Keratinocyte (primary cell): ENCODE results near the gene ATPAF1. TPM values are rescaled to one million over a fixed set of nuclear protein-coding genes. Genes with fewer than 3 reads are reported as not detected.

Experiments used
- DNase-seq: peaks from one replicate; pipeline ENCODE4 v3.0.0-alpha.2; 2011; ENCODE audit warnings: low read depth, missing footprints, low spot score
- FAIRE-seq: peaks from 2 replicates; lab custom pipeline; 2011; peaks lifted over from hg19 to GRCh38; lab: Jason Lieb, UNC
- H2AFZ ChIP-seq: 2 replicates; pipeline ENCODE4 v1.6.0; 2012; ENCODE audit warnings: low read length, control low read depth, inconsistent platforms; ENCODE audit not compliant: control insufficient read depth
- H3K27ac ChIP-seq: 2 replicates; pipeline ENCODE4 v1.5.1; 2011; ENCODE audit warnings: low read length; ENCODE audit not compliant: control insufficient read depth, insufficient read depth
- H3K27me3 ChIP-seq: 3 replicates; pipeline ENCODE4 v1.6.0; 2011; ENCODE audit warnings: low read length; ENCODE audit not compliant: control insufficient read depth, insufficient read depth; ENCODE audit errors: extremely low read depth
- H3K36me3 ChIP-seq, 2 experiments: 2 replicates in 1 of 2; 3 replicates in 1 of 2; pipeline ENCODE4 v1.5.1; 2011; ENCODE audit warnings: low read length in 2 of 2, mild to moderate bottlenecking in 1 of 2; ENCODE audit not compliant: control insufficient read depth in 2 of 2, insufficient read depth in 2 of 2; ENCODE audit errors: extremely low read depth in 1 of 2
- H3K4me1 ChIP-seq: 3 replicates; pipeline ENCODE4 v1.5.1; 2011; ENCODE audit warnings: low read length; ENCODE audit not compliant: control insufficient read depth, insufficient read depth; ENCODE audit errors: extremely low read depth
- H3K4me2 ChIP-seq: 3 replicates; pipeline ENCODE4 v1.6.0; 2011; ENCODE audit warnings: low read depth, low read length; ENCODE audit not compliant: control insufficient read depth, insufficient read depth; ENCODE audit errors: extremely low read depth
- H3K4me3 ChIP-seq, 3 experiments: fragments of 200-600 bp in 1 of 3; sonication (generic) in 1 of 3; 2 replicates in 2 of 3; 3 replicates in 1 of 3; pipeline ENCODE4 v1.5.1; 2011 to 2016; ENCODE audit warnings: low read length in 3 of 3, mild to moderate bottlenecking in 3 of 3, control low read depth in 2 of 3, inconsistent platforms in 1 of 3, low read depth in 1 of 3, mixed read lengths in 1 of 3, mixed run types in 1 of 3, moderate library complexity in 1 of 3; ENCODE audit not compliant: control insufficient read depth in 2 of 3, insufficient read depth in 2 of 3; ENCODE audit errors: extremely low read depth in 1 of 3
- H3K79me2 ChIP-seq: 2 replicates; pipeline ENCODE4 v1.6.0; 2012; ENCODE audit warnings: low read length; ENCODE audit not compliant: control insufficient read depth, insufficient read depth
- H3K9ac ChIP-seq: 3 replicates; pipeline ENCODE4 v1.6.0; 2011; ENCODE audit warnings: low read length; ENCODE audit not compliant: control insufficient read depth, insufficient read depth; ENCODE audit errors: extremely low read depth
- H3K9me1 ChIP-seq: 3 replicates; pipeline ENCODE4 v1.6.0; 2011; ENCODE audit warnings: low read length; ENCODE audit not compliant: control insufficient read depth, insufficient read depth; ENCODE audit errors: extremely low read depth
- H3K9me3 ChIP-seq: 2 replicates; pipeline ENCODE4 v1.5.1; 2012; ENCODE audit warnings: low read depth, low read length; ENCODE audit not compliant: control insufficient read depth
- H4K20me1 ChIP-seq: 3 replicates; pipeline ENCODE4 v1.6.0; 2011; ENCODE audit warnings: low read length; ENCODE audit not compliant: control insufficient read depth, insufficient read depth; ENCODE audit errors: extremely low read depth
- EZH2 ChIP-seq: IDR thresholded peaks from one replicate; pipeline ENCODE4 v1.6.1; 2012; ENCODE audit warnings: inconsistent platforms, mild to moderate bottlenecking, low read length, moderate library complexity
- dilution Hi-C: fragments of 300-500 bp; cut with MboI; formaldehyde crosslinking; loops from one replicate; pipeline ENCODE4 v1.7.0; 2020; ENCODE audit warnings: low sequenced_read_pairs; ENCODE audit not compliant: extremely low pct_ligation_motif_present
- polyA plus RNA-seq, 5 experiments: library from polyadenylated mRNA; depleted of rRNA in 3 of 5; stranded (reverse) in 3 of 5; stranded (forward) in 1 of 5; unstranded in 1 of 5; fragments of >200 nt; gene quantifications; 1 replicate in 1 of 5; 2 replicates in 3 of 5; 3 replicates in 1 of 5; pipeline versions ENCODE4 v1.2.1 to v1.2.3, GENCODE V29; 2011 to 2012; ENCODE audit warnings: missing spikeins in 2 of 5, low read depth in 1 of 5, low replicate concordance in 1 of 5
- TF ChIP-seq, protein P1 (sequence below), 3 experiments: IDR thresholded peaks in 1 of 3; conservative IDR thresholded peaks in 1 of 3; optimal IDR thresholded peaks in 1 of 3; 2 replicates in 2 of 3; 3 replicates in 1 of 3; pipeline versions ENCODE3 to v1.5.1; 2011; ENCODE audit warnings: low read length in 3 of 3, mild to moderate bottlenecking in 3 of 3, moderate library complexity in 2 of 3, control low read depth in 1 of 3, inconsistent platforms in 1 of 3; ENCODE audit not compliant: insufficient read depth in 2 of 3; ENCODE audit errors: extremely low read depth in 1 of 3

Gene ATPAF1
- polyA plus RNA-seq, 1 donor (not counting 4 experiments of a cell fraction or from before 2014, with no cell fraction given): 55.6 TPM

- Histone ChIP-seq H3K4me2 (no peak overlapping the region), H3K9me1 (no peaks in the 10 kb centered on the region), H3K79me2 (no peaks in the 10 kb centered on the region), H3K4me1 (no peaks in the 10 kb centered on the region), H3K27me3 (no peaks in the 10 kb centered on the region), H3K36me3 (peaks cover 24 to 27% of the 10 kb centered on the region in 2 experiments), H3K4me3 (no peak overlapping the region), H3K9ac (no peak overlapping the region), H2AFZ (no peak overlapping the region), H3K27ac (no peak overlapping the region), H4K20me1 (peaks cover 3% of the 10 kb centered on the region), H3K9me3 (no peaks in the 10 kb centered on the region)
- TF ChIP-seq, protein P1, sequence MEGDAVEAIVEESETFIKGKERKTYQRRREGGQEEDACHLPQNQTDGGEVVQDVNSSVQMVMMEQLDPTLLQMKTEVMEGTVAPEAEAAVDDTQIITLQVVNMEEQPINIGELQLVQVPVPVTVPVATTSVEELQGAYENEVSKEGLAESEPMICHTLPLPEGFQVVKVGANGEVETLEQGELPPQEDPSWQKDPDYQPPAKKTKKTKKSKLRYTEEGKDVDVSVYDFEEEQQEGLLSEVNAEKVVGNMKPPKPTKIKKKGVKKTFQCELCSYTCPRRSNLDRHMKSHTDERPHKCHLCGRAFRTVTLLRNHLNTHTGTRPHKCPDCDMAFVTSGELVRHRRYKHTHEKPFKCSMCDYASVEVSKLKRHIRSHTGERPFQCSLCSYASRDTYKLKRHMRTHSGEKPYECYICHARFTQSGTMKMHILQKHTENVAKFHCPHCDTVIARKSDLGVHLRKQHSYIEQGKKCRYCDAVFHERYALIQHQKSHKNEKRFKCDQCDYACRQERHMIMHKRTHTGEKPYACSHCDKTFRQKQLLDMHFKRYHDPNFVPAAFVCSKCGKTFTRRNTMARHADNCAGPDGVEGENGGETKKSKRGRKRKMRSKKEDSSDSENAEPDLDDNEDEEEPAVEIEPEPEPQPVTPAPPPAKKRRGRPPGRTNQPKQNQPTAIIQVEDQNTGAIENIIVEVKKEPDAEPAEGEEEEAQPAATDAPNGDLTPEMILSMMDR (optimal IDR thresholded peaks at IDR 0.05 in 1 of 3, IDR thresholded peaks at IDR 0.05 in 1 of 3, conservative IDR thresholded peaks at IDR 0.05 in 1 of 3; ENCODE audit: extremely low read depth in 1 of 3, insufficient read depth in 2 of 3, low read length in 3 of 3): no peak
- TF ChIP-seq EZH2: no peak
- dilution Hi-C loops: no loop called here
- DNase-seq (no peak), FAIRE-seq (no peak)
Measured at GRCh38 chr1:46689356-46689755, 21.2 kb upstream of the ATPAF1 start.

DNA sequence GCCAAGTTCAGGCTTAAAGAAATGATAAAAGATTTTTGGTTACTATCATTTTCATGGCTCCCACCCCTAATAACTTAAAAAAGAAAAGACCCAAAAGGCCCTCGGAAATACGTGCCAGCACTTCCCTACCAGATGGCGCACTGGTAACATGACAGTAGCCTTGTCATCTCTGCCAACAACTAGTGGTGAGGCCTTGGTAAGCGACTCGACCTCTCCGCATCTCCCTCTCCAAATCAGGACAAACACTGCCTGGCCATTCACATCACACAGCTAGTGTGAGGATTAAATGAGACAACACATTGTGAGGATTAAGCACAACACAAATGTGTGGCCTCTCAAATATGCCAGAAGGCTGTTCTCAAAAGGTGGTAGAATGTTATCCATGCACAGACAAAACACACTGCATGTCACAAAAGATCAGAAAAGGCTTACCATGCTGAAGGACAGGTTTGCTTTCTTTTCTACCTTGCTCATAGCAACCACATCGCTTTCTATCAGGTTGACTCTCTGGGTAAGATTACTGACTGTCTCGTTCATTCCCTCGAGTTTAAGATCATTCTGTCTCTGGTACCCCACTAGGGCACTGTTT is 19.9 kb upstream of the ATPAF1 start:
- Histone ChIP-seq H3K4me1 (no peaks in the 10 kb centered on the region), H3K36me3 (peaks cover 27 to 31% of the 10 kb centered on the region in 2 experiments)

More for the DNA sequence above, 19.9 kb upstream of the ATPAF1 start:
- H3K9me1 ChIP-seq: no peaks in the 10 kb centered on the region
- no peaks in the 10 kb centered on the region for H3K79me2 ChIP-seq
- no peak overlapping the region for H2AFZ ChIP-seq
- no peaks in the 10 kb centered on the region for H3K9me3 ChIP-seq
- no peak overlapping the region for H3K4me2 ChIP-seq
- TF ChIP-seq, protein P1 (optimal IDR thresholded peaks at IDR 0.05 in 1 of 3, IDR thresholded peaks at IDR 0.05 in 1 of 3, conservative IDR thresholded peaks at IDR 0.05 in 1 of 3; ENCODE audit: extremely low read depth in 1 of 3, insufficient read depth in 2 of 3, low read length in 3 of 3): no peak
- no peak for TF ChIP-seq EZH2
- H3K9ac ChIP-seq: no peak overlapping the region
- dilution Hi-C loops: no loop called here
- no peak for DNase-seq
- H3K27ac ChIP-seq: no peak overlapping the region
- peaks cover 3% of the 10 kb centered on the region for H4K20me1 ChIP-seq
- H3K27me3 ChIP-seq: no peaks in the 10 kb centered on the region
- H3K4me3 ChIP-seq: no peak overlapping the region
- FAIRE-seq: peak; percentile 57
